Subcutaneous abdominal adipose tissue (tissue), 5 donors: ENCODE measurements around the gene TMEM163.
"Not testable (repeated sequence)": the region's sequence is repeated elsewhere in the genome, so short reads cannot be mapped to it uniquely, and the experiment has no call there.

ENCODE experiments used
- H3K27ac ChIP-seq: one replicate; pipeline ENCODE4 v1.7.0; 2013; ENCODE audit warnings: low read depth, mild to moderate bottlenecking, inconsistent platforms, low read length, moderate library complexity
- H3K27me3 ChIP-seq, 5 donors: one replicate each; pipeline ENCODE4 v1.7.0; 2013; ENCODE audit warnings: low read length in 5 of 5, inconsistent platforms in 1 of 5; ENCODE audit not compliant: control insufficient read depth in 5 of 5, insufficient read depth in 4 of 5
- H3K36me3 ChIP-seq, 5 donors: one replicate each; pipeline ENCODE4 v1.7.0; 2013; ENCODE audit warnings: low read length in 5 of 5; ENCODE audit not compliant: control insufficient read depth in 5 of 5, insufficient read depth in 5 of 5
- H3K4me1 ChIP-seq, 5 donors: one replicate each; pipeline ENCODE4 v1.7.0; 2013; ENCODE audit warnings: low read length in 5 of 5, mild to moderate bottlenecking in 3 of 5, moderate library complexity in 1 of 5; ENCODE audit not compliant: control insufficient read depth in 5 of 5, insufficient read depth in 5 of 5
- H3K4me3 ChIP-seq, 5 donors: one replicate each; pipeline ENCODE4 v1.7.0; 2013; ENCODE audit warnings: low read length in 5 of 5, low read depth in 1 of 5
- H3K9ac ChIP-seq, 5 donors: one replicate each; pipeline ENCODE4 v1.7.0; 2013; ENCODE audit warnings: low read length in 5 of 5, mild to moderate bottlenecking in 4 of 5, moderate library complexity in 3 of 5
- H3K9me3 ChIP-seq, 5 donors: one replicate each; pipeline ENCODE4 v1.7.0; 2013; ENCODE audit warnings: low read length in 5 of 5; ENCODE audit not compliant: control insufficient read depth in 5 of 5
- donor health status: healthy.
- donor health status: healthy.
- donor health status: healthy.
- donor health status: healthy.
- donor health status: healthy.

The TMEM163 gene

DNA sequence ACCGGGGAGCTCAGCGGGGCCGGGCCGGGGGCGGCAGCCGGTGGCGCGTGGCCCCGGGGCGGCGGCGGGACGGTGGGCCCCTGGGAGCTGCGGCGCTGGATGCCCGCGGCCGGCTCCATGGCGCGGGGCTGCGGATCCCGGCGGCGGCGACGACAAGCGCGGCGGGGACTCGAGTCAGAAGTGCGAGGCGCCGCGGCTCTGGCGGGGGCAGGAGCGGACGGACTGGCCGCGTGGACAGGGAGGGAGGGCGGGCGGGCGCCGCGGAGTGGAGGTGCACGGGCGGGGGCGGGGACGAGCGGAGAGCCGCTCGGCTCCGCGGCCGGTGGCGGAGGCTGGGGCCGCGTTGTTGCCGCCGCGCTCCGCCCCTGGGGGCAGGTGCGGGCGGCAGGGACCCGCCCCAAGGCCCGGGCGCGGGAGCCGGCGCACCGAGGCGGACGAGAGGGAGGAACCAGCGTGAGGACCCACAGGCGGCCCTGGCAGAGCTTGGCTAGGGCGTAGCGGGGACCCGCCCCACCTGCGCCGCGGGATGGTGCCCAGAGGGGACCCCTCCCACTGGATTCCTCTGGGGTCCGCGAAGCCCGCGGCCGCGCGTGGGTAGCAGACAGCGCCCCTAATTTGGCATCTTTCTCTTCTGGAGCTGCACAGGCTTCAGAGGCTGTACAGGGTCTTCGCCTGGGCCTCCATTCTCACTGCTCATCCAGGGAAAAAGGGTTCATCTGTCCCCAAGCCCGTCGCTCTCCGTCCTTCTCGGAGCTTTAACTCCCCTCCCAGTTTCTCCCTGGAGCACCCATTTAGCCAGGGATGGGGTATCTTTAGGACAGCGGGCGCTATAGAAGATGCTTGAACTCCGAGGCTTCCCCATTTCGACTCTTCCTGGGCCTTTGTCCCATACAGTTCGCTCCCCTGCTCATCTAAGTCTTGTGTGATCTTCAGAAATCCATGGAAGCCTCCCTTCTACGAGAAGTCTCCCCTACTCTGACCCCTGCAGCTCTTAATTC, at the start of gene TMEM163:
Gene TMEM163, minus strand, starts transcription at position 184 of the 998 bp plus-strand sequence.
- peak within 1 kb of the TSS; percentile 58 to 72 (median 62) for H3K4me3 ChIP-seq
- H3K9ac ChIP-seq: peak within 1 kb of the TSS in 2 of 5 donors; percentile 55 to 56
- H3K36me3 ChIP-seq: no peaks in the 10 kb centered on the region
- no peak within 1 kb of the TSS for H3K27ac ChIP-seq
- H3K9me3 ChIP-seq: no peaks in the 10 kb centered on the region
- H3K27me3 ChIP-seq: peaks cover 19 to 33% (median 30%) of the 10 kb centered on the region in 5 donors
- peaks cover 3 to 22% (median 15%) of the 10 kb centered on the region in 5 donors for H3K4me1 ChIP-seq

DNA sequence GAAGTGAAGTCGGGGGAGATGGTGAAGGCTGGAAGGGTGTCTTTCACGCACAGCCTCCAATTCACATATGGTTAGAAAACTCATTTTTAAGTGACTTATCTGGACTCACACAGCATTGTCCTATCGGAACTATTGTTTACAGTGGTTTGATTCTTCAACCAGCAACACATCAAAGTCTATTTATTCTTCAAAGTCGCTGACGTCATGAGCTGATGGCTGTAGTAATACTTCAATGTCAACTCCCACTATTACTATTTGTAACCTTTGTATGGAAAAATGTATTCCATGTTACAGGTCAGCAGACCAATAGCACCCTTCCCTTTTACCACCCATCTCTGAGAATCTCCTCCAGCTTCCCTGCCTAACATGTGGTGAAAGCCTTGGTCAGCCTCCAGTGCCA, 47.8 kb upstream of the TMEM163 start:
- H3K9ac ChIP-seq: no peak overlapping the region
- no peaks in the 10 kb centered on the region for H3K4me1 ChIP-seq
- no peaks in the 10 kb centered on the region for H3K36me3 ChIP-seq
- peaks cover 0 to 3% (median 0%) of the 10 kb centered on the region in 5 donors for H3K27me3 ChIP-seq
- H3K27ac ChIP-seq: no peak overlapping the region
- peaks cover 0 to 2% (median 0%) of the 10 kb centered on the region in 5 donors for H3K9me3 ChIP-seq
- H3K4me3 ChIP-seq: no peak overlapping the region

DNA sequence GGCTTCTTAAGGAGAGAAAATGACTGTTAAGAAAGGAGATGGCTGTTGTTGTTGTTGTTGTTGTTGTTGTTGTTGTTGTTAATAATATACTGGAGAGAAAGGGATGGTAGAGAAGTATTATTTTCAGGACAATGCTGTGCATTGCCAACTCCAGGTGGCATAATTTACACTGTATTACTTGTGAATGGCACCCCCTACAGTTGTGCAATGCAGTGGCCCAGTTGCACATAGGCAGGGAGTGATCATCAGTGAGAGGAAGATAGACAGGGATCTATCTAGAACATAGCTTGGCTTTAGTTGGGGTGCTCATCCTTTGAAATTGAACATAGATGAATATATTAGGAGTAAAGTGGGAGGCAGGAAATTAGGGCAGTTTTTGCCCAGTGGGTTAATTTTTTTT, 47.2 kb upstream of the TMEM163 start:
- Histone ChIP-seq H3K36me3 (no peaks in the 10 kb centered on the region), H3K9ac (no peak overlapping the region), H3K4me3 (no peak overlapping the region), H3K9me3 (peaks cover 0 to 2% (median 0%) of the 10 kb centered on the region in 5 donors), H3K27me3 (peaks cover 0 to 3% (median 0%) of the 10 kb centered on the region in 5 donors), H3K27ac (no peak overlapping the region), H3K4me1 (no peaks in the 10 kb centered on the region)

DNA sequence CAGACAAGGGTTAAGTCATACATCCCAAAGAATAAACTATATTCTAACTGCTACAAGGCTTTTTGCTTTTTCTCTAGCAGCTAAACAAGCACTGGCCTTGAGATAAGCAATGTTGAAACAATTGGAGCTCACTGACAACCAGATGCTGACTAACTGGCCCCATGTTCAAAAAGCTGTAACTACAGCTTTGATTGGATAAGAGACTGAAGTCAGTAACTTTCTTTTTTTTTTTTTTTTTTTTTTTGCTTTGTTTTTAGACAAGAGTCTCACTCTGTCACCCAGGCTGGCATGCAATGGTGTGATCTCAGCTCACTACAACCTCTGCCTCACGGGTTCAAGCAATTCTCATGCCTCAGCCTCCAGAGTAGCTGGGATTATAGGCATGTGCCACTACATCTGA, 45.4 kb upstream of the TMEM163 start:
- Histone ChIP-seq H3K4me1 (no peaks in the 10 kb centered on the region), H3K9me3 (peaks cover 0 to 2% (median 0%) of the 10 kb centered on the region in 5 donors), H3K27ac (no peak overlapping the region), H3K4me3 (no peak overlapping the region), H3K36me3 (no peaks in the 10 kb centered on the region), H3K27me3 (peaks cover 0 to 3% (median 0%) of the 10 kb centered on the region in 5 donors), H3K9ac (no peak overlapping the region)

DNA sequence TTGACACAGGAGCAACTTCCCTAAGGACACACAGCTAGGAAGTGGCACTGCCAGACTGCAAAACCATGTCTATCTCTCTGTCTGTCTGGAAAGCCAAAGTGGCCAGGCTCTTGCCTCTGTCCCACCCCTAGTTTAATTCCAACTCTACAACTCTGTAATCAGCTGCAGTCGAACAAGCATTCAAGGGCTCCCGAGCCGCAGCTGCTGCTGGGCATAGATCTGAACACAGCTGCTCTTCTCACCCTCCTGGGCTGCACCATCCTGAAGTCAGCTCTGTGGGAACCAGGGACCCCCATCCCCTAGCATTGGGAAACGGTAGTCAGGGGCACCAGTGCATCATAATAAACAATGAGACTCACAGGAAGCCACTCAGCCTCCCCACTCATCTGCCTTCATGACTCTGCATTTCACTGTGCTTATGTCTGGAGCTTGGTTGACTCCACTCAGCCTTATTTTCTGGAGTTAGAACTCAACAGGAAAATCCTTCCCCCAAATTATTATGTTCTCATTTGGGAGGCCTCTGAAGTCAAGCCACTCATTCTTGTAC, 44.4 kb upstream of the TMEM163 start:
- Histone ChIP-seq H3K4me3 (no peak overlapping the region), H3K9me3 (peaks cover 0 to 2% (median 0%) of the 10 kb centered on the region in 5 donors), H3K9ac (no peak overlapping the region), H3K27me3 (peaks cover 0 to 3% (median 0%) of the 10 kb centered on the region in 5 donors), H3K4me1 (no peaks in the 10 kb centered on the region), H3K36me3 (no peaks in the 10 kb centered on the region), H3K27ac (no peak overlapping the region)

DNA sequence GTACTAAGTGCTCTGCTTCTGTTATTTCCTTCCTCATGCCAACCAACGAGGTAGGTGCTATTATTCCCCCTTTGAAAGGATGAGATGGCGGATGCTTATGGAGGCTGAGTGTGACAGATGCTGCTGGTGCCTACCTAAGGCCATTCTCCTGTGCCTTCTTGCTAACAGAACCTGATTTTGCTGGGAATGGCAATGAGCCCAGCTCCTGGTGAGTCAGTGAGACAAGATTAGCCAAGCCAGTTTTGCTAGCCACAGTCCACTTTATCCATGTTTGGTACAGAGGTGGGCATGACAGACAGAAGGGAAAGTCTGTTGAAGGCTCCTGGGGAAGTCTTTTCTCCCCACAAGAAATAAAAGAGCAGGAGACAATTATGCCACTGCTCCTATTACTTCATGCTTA, 43.7 kb upstream of the TMEM163 start:
- no peak overlapping the region for H3K4me3 ChIP-seq
- H3K9ac ChIP-seq: no peak overlapping the region
- no peak overlapping the region for H3K27ac ChIP-seq
- peaks cover 0 to 3% (median 0%) of the 10 kb centered on the region in 5 donors for H3K27me3 ChIP-seq
- no peaks in the 10 kb centered on the region for H3K36me3 ChIP-seq
- H3K9me3 ChIP-seq: peaks cover 0 to 2% (median 0%) of the 10 kb centered on the region in 5 donors
- H3K4me1 ChIP-seq: no peaks in the 10 kb centered on the region

DNA sequence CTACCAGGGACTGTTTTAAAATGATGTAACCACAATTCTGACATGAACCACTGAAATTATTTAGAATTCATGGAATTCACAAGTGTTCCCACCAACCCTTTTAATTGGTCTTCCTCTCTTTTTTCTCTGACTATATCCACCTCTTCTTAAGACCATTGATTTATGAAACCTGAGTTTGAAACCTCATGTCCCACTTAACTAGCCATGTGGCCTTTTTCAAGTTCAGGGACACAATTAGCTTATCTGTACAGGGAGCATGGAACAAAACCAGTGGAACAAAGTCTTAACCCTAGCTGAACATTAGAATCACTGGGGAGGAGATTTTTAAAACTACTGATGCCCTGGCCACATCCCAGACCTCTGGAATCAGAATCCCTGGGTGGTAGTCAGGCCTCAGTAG, 41.6 kb upstream of the TMEM163 start:
- no peak overlapping the region for H3K27ac ChIP-seq

DNA sequence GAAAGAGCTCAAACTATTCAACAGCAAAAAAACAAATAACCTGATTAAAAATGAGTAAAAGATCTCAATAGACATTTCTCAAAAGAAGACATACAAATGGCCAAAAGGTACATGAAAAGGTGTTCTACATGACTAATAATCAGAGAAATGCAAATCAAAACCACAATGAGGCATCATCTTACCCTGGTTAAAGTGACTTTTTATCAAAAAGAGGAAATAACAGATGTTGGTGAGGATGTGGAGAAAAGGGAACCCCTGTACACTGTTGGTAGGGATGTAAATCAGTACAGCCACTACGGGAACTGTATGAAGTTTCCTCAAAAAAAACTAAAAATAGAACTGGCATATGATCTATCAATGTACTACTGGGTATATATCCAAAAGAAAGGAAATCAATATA, 39.8 kb upstream of the TMEM163 start:
- Histone ChIP-seq H3K36me3 (no peaks in the 10 kb centered on the region), H3K27me3 (peaks cover 0 to 2% (median 0%) of the 10 kb centered on the region in 5 donors), H3K4me1 (no peaks in the 10 kb centered on the region), H3K27ac (no peak overlapping the region), H3K9me3 (peaks cover 0 to 4% (median 0%) of the 10 kb centered on the region in 5 donors), H3K9ac (no peak overlapping the region), H3K4me3 (no peak overlapping the region)

More for the DNA sequence above, 41.6 kb upstream of the TMEM163 start:
- Histone ChIP-seq H3K9ac (no peak overlapping the region), H3K9me3 (peaks cover 0 to 4% (median 0%) of the 10 kb centered on the region in 5 donors), H3K4me3 (no peak overlapping the region), H3K27me3 (peaks cover 0 to 2% (median 0%) of the 10 kb centered on the region in 5 donors), H3K36me3 (no peaks in the 10 kb centered on the region), H3K4me1 (no peaks in the 10 kb centered on the region)

DNA sequence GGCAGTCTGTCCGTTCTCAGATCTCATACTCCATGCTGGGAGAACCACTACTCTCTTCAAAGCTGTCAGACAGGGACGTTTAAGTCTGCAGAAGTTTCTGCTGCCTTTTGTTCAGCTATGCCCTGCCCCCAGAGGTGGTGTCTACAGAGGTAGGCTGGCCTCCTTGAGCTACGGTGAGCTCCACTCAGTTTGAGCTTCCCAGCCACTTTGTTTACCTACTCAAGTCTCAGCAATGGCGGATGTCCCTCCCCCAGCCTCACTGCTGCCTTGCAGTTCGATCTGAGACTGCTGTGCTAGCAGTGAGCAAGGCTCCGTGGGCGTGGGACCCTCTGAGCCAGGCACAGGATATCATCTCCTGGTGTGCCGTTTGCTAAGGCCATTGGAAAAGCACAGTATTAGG, 33.2 kb upstream of the TMEM163 start:
- H3K27me3 ChIP-seq, H3K4me1 ChIP-seq, H3K9me3 ChIP-seq, H3K36me3 ChIP-seq, H3K9ac ChIP-seq, H3K4me3 ChIP-seq, H3K27ac ChIP-seq: not testable (repeated sequence)

DNA sequence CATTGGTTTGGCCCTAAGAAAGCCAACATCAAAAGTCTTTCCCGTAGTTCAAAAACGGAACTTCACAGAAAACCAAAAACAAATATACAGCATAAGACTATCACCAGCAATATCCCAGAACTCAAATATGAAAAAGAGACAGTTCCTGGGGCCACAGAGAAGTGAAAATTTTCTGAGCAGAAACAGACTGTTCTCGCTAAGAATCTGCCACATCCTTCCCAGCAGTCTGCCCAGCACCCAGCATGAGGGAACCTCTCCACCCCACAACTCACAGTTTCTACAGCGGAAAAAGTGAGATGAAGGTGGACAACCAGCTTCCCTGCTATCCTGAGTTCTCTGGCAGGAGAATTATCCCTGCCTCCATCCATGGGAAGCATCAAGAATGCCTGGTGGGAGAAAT, 26.7 kb upstream of the TMEM163 start:
- Histone ChIP-seq H3K4me3 (no peak overlapping the region), H3K9ac (no peak overlapping the region), H3K4me1 (no peaks in the 10 kb centered on the region), H3K36me3 (no peaks in the 10 kb centered on the region), H3K27ac (no peak overlapping the region), H3K9me3 (no peaks in the 10 kb centered on the region), H3K27me3 (no peaks in the 10 kb centered on the region)
